PC-9 (cell line): ENCODE measurements around the gene TSPEAR. TPM values are rescaled to one million over a fixed set of nuclear protein-coding genes. Genes with fewer than 3 reads are reported as not detected.

ENCODE experiments used
- BruUV-seq: library from RNA; stranded (reverse); fragments of 400-500 nt; replicated peaks from 2 replicates; lab custom pipeline; 2021; lab: Mats Ljungman, UMichigan
- CTCF ChIA-PET: fragments of 300-600 bp; sonication (Branson Sonifier 250); formaldehyde crosslinking; loops from one replicate; lab custom pipeline; 2022; ENCODE audit warnings: antibody characterized with exemption; lab: Charles Lee
- POLR2A ChIA-PET: fragments of 300-600 bp; sonication (Branson Sonifier 250); formaldehyde crosslinking; loops from one replicate; lab custom pipeline; 2022; ENCODE audit warnings: antibody characterized with exemption; ENCODE audit not compliant: unreplicated experiment; lab: Charles Lee
- DNase-seq, 2 experiments: peaks; one replicate each; pipeline versions ENCODE4 v3.0.0 to v3.0.0-alpha.2; 2015 to 2022; ENCODE audit warnings: mixed read lengths in 1 of 2
- H2AFZ ChIP-seq: fragments of 200-600 bp; sonication (generic); 2 replicates; pipeline ENCODE4 v1.8.1; 2017; ENCODE audit warnings: antibody characterized with exemption
- H3F3A ChIP-seq: fragments of 200-600 bp; sonication (generic); 2 replicates; pipeline ENCODE4 v1.8.1; 2017; ENCODE audit warnings: antibody characterized with exemption, mild to moderate bottlenecking, low read depth; ENCODE audit not compliant: insufficient read depth
- H3K27ac ChIP-seq: fragments of 200-600 bp; sonication (generic); 2 replicates; pipeline ENCODE4 v1.6.1; 2016; ENCODE audit warnings: mixed run types
- H3K27me3 ChIP-seq: fragments of 200-600 bp; sonication (generic); 2 replicates; pipeline ENCODE4 v1.6.1; 2016; ENCODE audit warnings: low read depth, mixed run types; ENCODE audit not compliant: insufficient read depth
- H3K36me3 ChIP-seq: fragments of 200-600 bp; sonication (generic); 2 replicates; pipeline ENCODE4 v1.6.1; 2016; ENCODE audit warnings: low read depth, mixed run types
- H3K4me1 ChIP-seq: fragments of 200-600 bp; sonication (generic); replicated peaks from 2 replicates; pipeline ENCODE4 v1.6.1; 2016; ENCODE audit warnings: mixed run types; ENCODE audit not compliant: insufficient read depth
- H3K4me2 ChIP-seq: fragments of 200-600 bp; sonication (generic); 2 replicates; pipeline ENCODE4 v1.6.1; 2017; ENCODE audit warnings: mixed run types
- H3K4me3 ChIP-seq: fragments of 200-600 bp; sonication (generic); 2 replicates; pipeline ENCODE4 v1.6.1; 2016; ENCODE audit warnings: mixed run types
- H3K79me2 ChIP-seq: fragments of 200-600 bp; sonication (generic); 2 replicates; pipeline ENCODE4 v1.6.1; 2017; ENCODE audit warnings: low read depth, mixed run types
- H3K9me2 ChIP-seq: fragments of 200-600 bp; sonication (generic); 2 replicates; pipeline ENCODE4 v1.8.1; 2017; ENCODE audit warnings: mild to moderate bottlenecking; ENCODE audit not compliant: insufficient read depth
- H3K9me3 ChIP-seq: fragments of 200-600 bp; sonication (generic); 2 replicates; pipeline ENCODE4 v1.8.1; 2016; ENCODE audit warnings: low read depth; ENCODE audit not compliant: insufficient read depth
- H4K20me1 ChIP-seq: fragments of 200-600 bp; sonication (generic); 2 replicates; pipeline ENCODE4 v1.8.1; 2017; ENCODE audit not compliant: insufficient read depth
- CTCF ChIP-seq: fragments of 200-600 bp; sonication (generic); conservative IDR thresholded peaks from 2 replicates; pipeline ENCODE4 v1.6.1; 2017; ENCODE audit warnings: mixed run types, antibody characterized with exemption, mild to moderate bottlenecking, moderate library complexity
- EZH2 ChIP-seq: fragments of 200-600 bp; sonication (generic); IDR thresholded peaks from 2 replicates; pipeline ENCODE4 v1.8.0; 2017; ENCODE audit warnings: antibody characterized with exemption, low read depth
- intact Hi-C: fragments of 100-400 bp; cut with micrococcal nuclease; formaldehyde crosslinking; loops from one replicate; pipeline ENCODE4 v1.10.0; 2022; ENCODE audit not compliant: unreplicated experiment
- total RNA-seq: library from RNA; stranded (reverse); gene quantifications from 2 replicates; pipeline ENCODE4 v1.2.3, GENCODE V29; 2021

TSPEAR gene
- total RNA-seq, 1 experiment from 2014 or later: not detected

DNA sequence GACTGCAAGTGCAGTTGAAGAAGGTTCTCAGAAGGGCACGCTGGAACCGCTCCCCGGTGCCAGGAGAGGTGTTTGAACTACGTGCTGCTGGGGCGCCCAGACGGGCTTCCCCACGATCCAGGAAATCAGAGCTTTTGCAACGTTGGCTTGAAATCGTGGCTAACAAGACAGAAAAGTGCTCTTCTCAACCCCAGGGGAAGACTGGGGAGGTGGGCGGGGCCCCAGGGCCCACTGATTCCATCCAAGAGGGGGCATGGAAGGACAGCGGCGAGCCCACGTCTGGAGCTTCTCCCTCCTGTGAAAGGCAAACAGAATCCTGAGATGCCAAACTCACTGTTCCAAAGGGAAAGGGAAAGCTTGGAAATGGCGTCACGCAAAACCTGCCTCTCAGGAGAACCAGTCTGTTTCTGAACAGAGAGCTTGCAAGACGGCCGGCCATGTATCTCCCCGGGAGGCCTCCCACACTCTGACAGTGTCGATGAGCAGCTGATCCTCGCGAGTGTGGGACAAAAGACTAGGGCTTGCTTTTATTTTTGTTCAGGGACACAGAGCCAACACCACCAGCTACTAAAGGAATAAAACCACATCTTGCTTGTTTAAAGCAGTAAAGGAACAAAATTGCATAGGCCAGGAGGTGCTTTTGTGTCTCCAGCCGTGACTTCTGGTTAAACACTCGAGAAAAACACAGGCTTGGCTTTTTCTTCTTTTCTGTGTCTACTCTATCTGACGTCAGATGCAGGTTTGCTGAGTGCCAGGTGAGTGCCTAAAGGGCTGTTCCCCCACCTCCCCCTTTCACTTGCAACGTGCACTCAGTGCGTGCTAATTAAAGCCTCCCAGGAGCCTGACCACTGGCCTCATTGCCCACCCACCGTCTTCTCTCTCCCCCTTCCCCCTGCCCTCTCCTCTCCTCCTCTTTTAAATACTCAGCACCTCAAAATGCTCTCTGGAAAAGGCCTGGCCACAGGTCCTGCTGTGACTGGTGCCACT is 214.5 kb downstream of the TSPEAR start:
- Histone ChIP-seq H2AFZ (no peak overlapping the region), H3F3A (no peaks in the 10 kb centered on the region), H3K9me2 (no peaks in the 10 kb centered on the region), H4K20me1 (no peaks in the 10 kb centered on the region), H3K79me2 (no peaks in the 10 kb centered on the region), H3K4me2 (no peak overlapping the region), H3K4me1 (no peaks in the 10 kb centered on the region), H3K4me3 (no peak overlapping the region), H3K27ac (no peak overlapping the region), H3K27me3 (peaks cover 97% of the 10 kb centered on the region), H3K9me3 (no peaks in the 10 kb centered on the region), H3K36me3 (no peaks in the 10 kb centered on the region)
- POLR2A ChIA-PET: no interaction called here
- intact Hi-C loops: no loop called here
- CTCF ChIA-PET: no interaction called here
- DNase-seq: no peak
- BruUV-seq: no TSS peak
- TF ChIP-seq EZH2 (no peak), CTCF (no peak)

DNA sequence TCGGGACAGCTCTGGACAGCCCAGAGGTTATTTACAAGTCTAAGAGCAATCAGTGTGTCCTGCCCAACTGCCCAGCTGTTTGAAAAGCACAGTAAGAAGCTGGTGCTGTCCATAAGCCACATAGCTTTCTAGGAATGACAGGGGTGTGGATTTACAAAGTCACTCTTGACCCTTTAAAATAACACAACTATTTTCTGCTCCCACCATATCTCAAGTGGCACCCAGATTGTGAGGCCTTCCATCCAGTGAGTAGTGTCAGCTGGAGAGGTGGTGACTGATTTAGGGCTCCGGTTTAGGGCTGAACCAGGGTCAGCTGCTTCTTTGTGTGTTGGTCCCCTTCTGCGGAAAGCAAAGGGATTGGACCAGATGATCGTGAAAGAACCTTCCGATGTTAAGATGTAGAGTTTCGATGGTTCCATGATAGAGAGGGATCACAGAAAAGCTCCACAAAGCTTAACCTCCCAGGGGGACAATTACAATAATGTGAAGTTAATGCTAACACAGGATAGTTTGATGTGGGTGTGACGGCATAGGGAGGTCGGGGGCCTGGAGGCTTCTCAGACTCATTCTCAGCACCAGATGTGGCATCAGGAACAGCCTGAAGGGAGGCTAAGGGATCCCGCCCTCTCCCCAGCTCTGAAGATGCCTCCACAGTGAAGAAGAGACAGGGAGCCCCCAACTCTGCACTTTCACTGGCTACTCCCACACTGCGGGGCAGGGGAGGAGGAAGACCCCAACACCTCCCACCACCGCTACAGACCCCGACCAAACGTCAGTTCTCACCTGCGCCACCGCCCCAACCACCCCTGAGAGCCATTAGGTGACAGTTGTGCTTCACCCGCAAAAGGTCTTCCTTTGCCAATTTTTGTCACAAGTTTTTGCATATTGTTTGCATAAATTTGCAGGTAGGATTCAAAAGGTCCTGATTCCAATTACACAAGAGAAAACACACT is 215.5 kb downstream of the TSPEAR start:
- no peaks in the 10 kb centered on the region for H3F3A ChIP-seq
- peaks cover 87% of the 10 kb centered on the region for H3K27me3 ChIP-seq
- H2AFZ ChIP-seq: no peak overlapping the region
- H3K79me2 ChIP-seq: no peaks in the 10 kb centered on the region
- DNase-seq: no peak
- no peaks in the 10 kb centered on the region for H3K36me3 ChIP-seq
- no peak for TF ChIP-seq EZH2
- TF ChIP-seq CTCF: no peak
- H4K20me1 ChIP-seq: no peaks in the 10 kb centered on the region
- H3K4me1 ChIP-seq: no peaks in the 10 kb centered on the region
- H3K4me2 ChIP-seq: no peak overlapping the region
- BruUV-seq: no TSS peak
- H3K9me3 ChIP-seq: no peaks in the 10 kb centered on the region
- intact Hi-C loops: no loop called here
- ChIA-PET POLR2A (no interaction called here), CTCF (no interaction called here)
- no peak overlapping the region for H3K27ac ChIP-seq
- H3K4me3 ChIP-seq: no peak overlapping the region
- no peaks in the 10 kb centered on the region for H3K9me2 ChIP-seq

DNA sequence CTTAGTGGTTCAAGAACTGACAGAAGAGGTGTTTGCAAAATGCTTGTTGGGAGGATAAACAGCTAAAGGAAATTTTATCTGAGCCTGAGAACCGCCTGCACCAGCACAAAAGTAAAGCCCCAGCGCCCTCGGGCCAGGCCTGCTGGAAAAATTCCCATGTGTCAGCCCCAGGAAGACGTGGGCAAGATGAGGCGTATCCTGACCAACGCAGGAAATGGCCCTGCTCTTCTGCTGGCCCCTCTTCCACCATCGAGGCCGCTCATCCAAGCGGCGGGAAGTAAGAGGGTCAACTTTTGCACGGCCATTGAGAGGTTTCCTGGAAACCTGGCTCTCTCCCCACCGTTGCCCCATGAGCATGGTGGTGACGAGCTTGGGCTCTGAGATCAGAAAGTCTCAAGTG is 216.4 kb downstream of the TSPEAR start:
- intact Hi-C loops: no loop called here
- Histone ChIP-seq H3K9me3 (no peaks in the 10 kb centered on the region), H3K27me3 (peaks cover 84% of the 10 kb centered on the region), H3K4me1 (no peaks in the 10 kb centered on the region), H4K20me1 (no peaks in the 10 kb centered on the region), H2AFZ (no peak overlapping the region), H3K4me3 (no peak overlapping the region), H3K36me3 (no peaks in the 10 kb centered on the region), H3F3A (no peaks in the 10 kb centered on the region), H3K79me2 (no peaks in the 10 kb centered on the region), H3K4me2 (no peak overlapping the region), H3K9me2 (no peaks in the 10 kb centered on the region), H3K27ac (no peak overlapping the region)
- ChIA-PET CTCF (no interaction called here), POLR2A (no interaction called here)
- TF ChIP-seq CTCF (no peak), EZH2 (no peak)
- BruUV-seq: no TSS peak
- DNase-seq: no peak
